Mucosa of descending colon (tissue), 3 donors: Measurements from ENCODE around the gene FLAD1. TPM values are rescaled to one million over a fixed set of nuclear protein-coding genes. Genes with fewer than 3 reads are reported as not detected.
"Not testable (repeated sequence)": the region's sequence is repeated elsewhere in the genome, so short reads cannot be mapped to it uniquely, and the experiment has no call there.

Experiments
- ATAC-seq: fragments of 200-7000 bp; cut with Tn5 transposase; one replicate; pipeline ENCODE4 v1.9.1; 2020; ENCODE audit warnings: mild to moderate bottlenecking, moderate library complexity
- DNase-seq, 3 donors: peaks; one replicate each; pipeline ENCODE4 v3.0.0-alpha.2; 2020
- H3K36me3 ChIP-seq: fragments of 200-600 bp; one replicate; pipeline ENCODE4 v1.8.0; 2021; ENCODE audit warnings: low read depth, mild to moderate bottlenecking
- H3K4me1 ChIP-seq: fragments of 200-600 bp; one replicate; pipeline ENCODE4 v1.8.0; 2021; ENCODE audit warnings: low read depth, mild to moderate bottlenecking
- H3K4me3 ChIP-seq: fragments of 200-600 bp; one replicate; pipeline ENCODE4 v1.8.0; 2021; ENCODE audit warnings: mild to moderate bottlenecking
- H3K9me3 ChIP-seq: fragments of 200-600 bp; one replicate; pipeline ENCODE4 v1.8.0; 2021; ENCODE audit warnings: mild to moderate bottlenecking
- intact Hi-C, 2 donors: fragments of 100-400 bp; cut with DNase I in 1 of 2; cut with micrococcal nuclease in 1 of 2; formaldehyde crosslinking; loops; one replicate each; pipeline versions ENCODE4 v1.11.0 to v1.11.1; 2022; cut with DNase I, micrococcal nuclease
- total RNA-seq, 3 donors: library from RNA; stranded (reverse); fragmentation: NEBNext Ultra II Directional in 2 of 3; extraction: Animal tissue kit (Norgen Biotek cat#: 25700) in 2 of 3; gene quantifications; one replicate each; pipeline versions ENCODE4 v1.2.1 to v1.2.4, GENCODE V29; 2021 to 2023
- TF ChIP-seq, protein P1 (sequence below): fragments of 200-600 bp; IDR thresholded peaks from one replicate; pipeline ENCODE4 v1.8.0; 2022; ENCODE audit warnings: antibody characterized with exemption, mild to moderate bottlenecking
- donor health status: DM: no; HTN: no; CAD: no; lungs with moderate emphysema.
- donor health status: DM: no; HTN: no; CAD: no.
- donor health status: DM: no; HTN: yes; CAD: no.

The FLAD1 gene
- total RNA-seq, 3 donors from 2014 or later = 28.4 to 40.4 (median 31.2) TPM

DNA sequence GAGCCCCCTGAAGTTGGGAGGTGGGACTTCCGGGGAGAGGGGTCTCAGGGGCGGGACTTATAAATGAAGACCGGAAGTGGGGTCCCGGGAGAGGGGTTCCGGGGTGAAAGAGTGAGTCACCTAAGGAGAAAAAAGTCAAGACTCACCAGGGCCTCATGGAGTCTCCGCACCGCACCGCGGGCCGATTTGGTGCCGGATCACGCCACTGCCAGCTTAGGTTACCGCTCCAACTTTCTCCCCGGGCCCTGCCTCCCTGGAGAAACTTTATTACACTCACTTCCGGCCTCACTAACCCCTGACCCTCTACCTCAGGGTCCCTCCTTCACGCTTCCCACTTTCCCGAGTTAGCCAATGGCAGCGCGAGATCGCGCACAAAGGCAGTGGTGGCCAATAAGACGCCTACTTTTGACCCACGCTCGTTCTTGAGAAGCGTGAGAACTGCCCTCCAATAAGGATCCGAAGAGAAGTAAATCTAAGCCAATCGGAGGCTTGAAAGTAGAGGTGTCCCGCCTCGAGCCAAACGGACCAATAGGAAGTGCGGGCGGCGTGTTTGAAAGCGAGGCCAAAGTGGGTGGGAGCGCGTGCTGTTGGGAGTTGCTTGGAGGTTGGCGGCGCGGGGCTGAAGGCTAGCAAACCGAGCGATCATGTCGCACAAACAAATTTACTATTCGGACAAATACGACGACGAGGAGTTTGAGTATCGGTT, 8.9 kb upstream of the FLAD1 start, which contains the start of gene CKS1B:
CKS1B (plus strand) TSS at position 580 of the 706 bp plus-strand sequence; CDS start at position 645, 65 bp downstream.
- intact Hi-C loops = no loop called here
- Histone ChIP-seq H3K9me3 (no peaks in the 10 kb centered on the region), H3K36me3 (no peaks in the 10 kb centered on the region), H3K4me1 (peaks cover 44% of the 10 kb centered on the region), H3K4me3 (peak within 1 kb of the TSS; percentile 23)
- peak; percentile 98 for DNase-seq
- ATAC-seq = peak; percentile 84
- TF ChIP-seq, protein P1, sequence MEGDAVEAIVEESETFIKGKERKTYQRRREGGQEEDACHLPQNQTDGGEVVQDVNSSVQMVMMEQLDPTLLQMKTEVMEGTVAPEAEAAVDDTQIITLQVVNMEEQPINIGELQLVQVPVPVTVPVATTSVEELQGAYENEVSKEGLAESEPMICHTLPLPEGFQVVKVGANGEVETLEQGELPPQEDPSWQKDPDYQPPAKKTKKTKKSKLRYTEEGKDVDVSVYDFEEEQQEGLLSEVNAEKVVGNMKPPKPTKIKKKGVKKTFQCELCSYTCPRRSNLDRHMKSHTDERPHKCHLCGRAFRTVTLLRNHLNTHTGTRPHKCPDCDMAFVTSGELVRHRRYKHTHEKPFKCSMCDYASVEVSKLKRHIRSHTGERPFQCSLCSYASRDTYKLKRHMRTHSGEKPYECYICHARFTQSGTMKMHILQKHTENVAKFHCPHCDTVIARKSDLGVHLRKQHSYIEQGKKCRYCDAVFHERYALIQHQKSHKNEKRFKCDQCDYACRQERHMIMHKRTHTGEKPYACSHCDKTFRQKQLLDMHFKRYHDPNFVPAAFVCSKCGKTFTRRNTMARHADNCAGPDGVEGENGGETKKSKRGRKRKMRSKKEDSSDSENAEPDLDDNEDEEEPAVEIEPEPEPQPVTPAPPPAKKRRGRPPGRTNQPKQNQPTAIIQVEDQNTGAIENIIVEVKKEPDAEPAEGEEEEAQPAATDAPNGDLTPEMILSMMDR = no peak

DNA sequence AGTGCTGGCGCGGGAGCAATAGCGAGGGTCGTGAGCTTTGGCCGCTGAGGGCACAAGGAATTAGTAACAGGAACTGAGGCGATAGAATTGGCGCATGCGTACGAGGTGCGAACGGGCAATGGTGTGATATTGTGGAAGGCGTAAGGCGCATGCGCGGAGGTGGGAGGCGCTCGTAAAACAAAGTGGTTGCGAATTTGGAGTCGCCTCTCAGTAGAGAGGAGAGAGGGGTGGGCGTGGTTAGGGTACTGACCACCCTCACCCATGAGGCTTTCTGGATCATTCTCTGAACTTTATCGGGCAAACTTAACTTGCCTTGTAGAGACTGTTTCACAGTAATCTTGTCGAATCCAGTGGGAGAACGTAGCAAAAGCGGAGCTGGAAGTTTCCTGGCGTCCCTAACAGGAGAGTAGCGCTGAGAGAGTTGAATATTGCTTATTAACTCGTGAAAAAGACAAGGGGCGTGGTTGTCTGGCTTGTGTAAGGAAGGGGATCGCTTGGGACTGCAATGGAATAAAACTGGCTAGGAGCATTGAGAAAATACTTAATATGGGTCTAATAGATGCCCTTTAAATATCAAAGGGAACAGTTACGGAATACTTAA, 8.2 kb upstream of the FLAD1 start:
- intact Hi-C loops = no loop called here
- Histone ChIP-seq H3K36me3 (no peaks in the 10 kb centered on the region), H3K4me3 (peak overlapping the region; percentile 23), H3K4me1 (peaks cover 42% of the 10 kb centered on the region), H3K9me3 (no peaks in the 10 kb centered on the region)
- peak; percentile 60 for ATAC-seq
- peak; percentile 93 to 97 (median 94) for DNase-seq
- TF ChIP-seq, protein P1 = no peak

DNA sequence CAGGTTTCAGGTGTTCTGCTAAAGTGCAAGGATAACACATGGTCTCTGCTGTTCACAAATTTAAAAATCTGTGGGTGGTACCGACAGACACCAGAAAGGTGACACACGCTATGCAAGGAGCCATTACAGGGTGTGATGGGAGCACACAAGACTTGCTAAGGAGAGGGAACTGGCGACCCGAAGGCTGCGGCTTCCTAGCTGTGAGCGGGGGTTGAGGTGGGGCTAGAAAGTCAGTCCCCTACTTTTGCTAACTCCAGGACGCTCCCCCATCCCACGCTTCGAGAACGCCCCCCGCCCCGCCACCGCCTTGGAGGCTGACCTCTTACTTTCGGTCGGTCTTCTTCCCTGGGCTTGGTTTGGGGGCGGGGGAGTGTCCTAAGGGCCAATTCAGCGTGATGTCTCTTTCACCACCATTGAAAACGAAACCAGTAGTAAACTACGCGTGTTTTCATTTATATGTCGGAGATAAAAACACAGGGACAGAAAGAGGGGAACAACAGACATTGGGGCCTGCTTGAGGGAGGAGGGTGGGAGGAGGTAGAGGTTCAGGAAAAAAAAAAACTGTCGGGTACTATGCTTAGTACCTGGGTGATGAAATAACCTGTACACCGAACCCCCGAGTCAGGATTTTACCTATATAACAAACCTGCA, 7.6 kb upstream of the FLAD1 start:
- H3K36me3 ChIP-seq = no peaks in the 10 kb centered on the region
- ATAC-seq (no peak), DNase-seq (peak; percentile 79 to 86 (median 82))
- peaks cover 36% of the 10 kb centered on the region for H3K4me1 ChIP-seq
- intact Hi-C loops = no loop called here
- H3K9me3 ChIP-seq = no peaks in the 10 kb centered on the region
- peak overlapping the region; percentile 23 for H3K4me3 ChIP-seq
- TF ChIP-seq, protein P1 = no peak

DNA sequence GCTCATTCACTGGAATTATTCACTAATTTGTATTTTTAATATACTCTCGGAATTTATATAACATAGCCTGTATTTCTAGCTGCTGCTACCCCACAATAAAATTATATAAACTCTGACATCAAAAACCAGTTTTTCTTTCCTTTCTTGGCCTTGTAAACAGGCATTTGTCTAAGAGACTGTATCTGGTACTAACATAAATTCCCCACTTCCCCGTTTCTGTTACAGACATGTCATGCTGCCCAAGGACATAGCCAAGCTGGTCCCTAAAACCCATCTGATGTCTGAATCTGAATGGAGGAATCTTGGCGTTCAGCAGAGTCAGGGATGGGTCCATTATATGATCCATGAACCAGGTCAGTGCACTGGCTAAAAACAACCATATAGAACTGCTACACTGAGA, 5.4 kb upstream of the FLAD1 start:
- intact Hi-C loops, ATAC-seq, H3K9me3 ChIP-seq, DNase-seq, H3K36me3 ChIP-seq, H3K4me3 ChIP-seq: not testable (repeated sequence)
- peaks cover 15% of the 10 kb centered on the region for H3K4me1 ChIP-seq

DNA sequence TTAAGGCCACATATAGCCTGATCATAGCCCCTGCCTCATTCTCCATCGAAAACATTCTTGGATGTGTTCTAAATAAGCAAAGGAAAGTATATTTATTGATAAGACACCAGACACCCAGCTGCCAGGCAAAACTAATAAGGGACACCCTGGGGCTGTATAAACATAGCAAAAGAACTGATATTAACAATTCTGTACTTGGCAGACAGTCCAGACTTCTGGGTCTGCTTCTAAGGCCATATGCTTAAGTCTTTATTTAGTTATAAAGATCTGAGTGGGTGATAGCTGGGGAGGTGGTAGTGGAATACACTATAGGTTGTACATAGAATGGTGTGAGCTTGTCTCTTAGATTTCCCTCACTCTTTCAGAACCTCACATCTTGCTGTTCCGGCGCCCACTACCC, 4.8 kb upstream of the FLAD1 start:
- DNase-seq = no peak
- intact Hi-C loops = no loop called here
- no peaks in the 10 kb centered on the region for H3K9me3 ChIP-seq
- TF ChIP-seq, protein P1 = no peak
- no peak overlapping the region for H3K4me3 ChIP-seq
- peaks cover 11% of the 10 kb centered on the region for H3K4me1 ChIP-seq
- no peak for ATAC-seq
- H3K36me3 ChIP-seq = no peaks in the 10 kb centered on the region

DNA sequence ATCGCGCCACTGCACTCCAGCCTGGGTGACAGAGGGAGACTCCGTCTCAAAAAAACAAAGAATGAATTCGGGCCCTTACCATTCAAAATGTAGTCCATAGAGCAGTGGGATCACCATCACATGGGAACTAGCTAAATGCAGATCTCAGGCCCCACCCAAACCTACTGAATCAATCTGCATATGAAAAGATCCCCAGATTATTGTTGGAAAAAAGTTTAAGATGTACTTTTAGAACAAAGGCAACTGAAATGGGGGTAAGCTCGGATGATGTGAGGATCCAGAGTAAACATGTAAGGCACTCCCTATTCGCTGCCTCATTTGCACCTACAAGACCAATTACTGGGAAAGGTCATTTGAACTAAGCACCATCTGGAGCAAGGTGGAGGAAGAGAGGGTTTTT, 803 bp upstream of the FLAD1 start:
- no peak for DNase-seq
- TF ChIP-seq, protein P1 = no peak
- Histone ChIP-seq H3K4me3 (no peak overlapping the region), H3K36me3 (no peaks in the 10 kb centered on the region), H3K9me3 (no peaks in the 10 kb centered on the region), H3K4me1 (peaks cover 11% of the 10 kb centered on the region)
- intact Hi-C loops = no loop called here
- no peak for ATAC-seq
